ENCODE results near the gene CEP290.

The CEP290 gene

GRCh38 chr12:88063375-88063774, 78.5 kb downstream of the CEP290 start:
- H3K4me1 ChIP-seq (ENCODE audit: control insufficient read depth, insufficient read depth, low read length) = no peaks in the 10 kb centered on the region
- no peaks in the 10 kb centered on the region for H3K9me3 ChIP-seq (ENCODE audit: control insufficient read depth, insufficient read depth, low read depth, low read length)
- H3K27ac ChIP-seq (ENCODE audit: extremely low read depth, low read depth, low read length) = no peak overlapping the region
- ChIA-PET CTCF (no interaction called here), POLR2A (no interaction called here)
- peaks cover 25 to 27% of the 10 kb centered on the region in 2 experiments for H3K36me3 ChIP-seq (ENCODE audit: control insufficient read depth in 2 of 2, insufficient read depth in 1 of 2, low read length in 2 of 2)
- no peak overlapping the region for H3K4me3 ChIP-seq (ENCODE audit: low read depth, low read length)
- TF ChIP-seq HOXC10 (CRISPR knock-in tag; IDR thresholded peaks at IDR 0.05) (no peak), ZFP69B (tag by site-specific recombination; IDR thresholded peaks at IDR 0.05) (no peak), ZNF521 (tag by site-specific recombination; IDR thresholded peaks at IDR 0.05) (no peak), KLF1 (tag by site-specific recombination; IDR thresholded peaks at IDR 0.05) (no peak), ZSCAN23 (tag by site-specific recombination; IDR thresholded peaks at IDR 0.05) (no peak), ZNF202 (tag by site-specific recombination; IDR thresholded peaks at IDR 0.05; ENCODE audit: borderline replicate concordance) (no peak), ZNF510 (tag by site-specific recombination; IDR thresholded peaks at IDR 0.05; ENCODE audit: insufficient replicate concordance) (no peak), ZNF830 (tag by site-specific recombination; IDR thresholded peaks at IDR 0.05; ENCODE audit: low read depth) (no peak)

GRCh38 chr12:88062474-88062873, 79.4 kb downstream of the CEP290 start:
- H3K4me1 ChIP-seq (ENCODE audit: control insufficient read depth, insufficient read depth, low read length) = no peaks in the 10 kb centered on the region
- no peaks in the 10 kb centered on the region for H3K9me3 ChIP-seq (ENCODE audit: control insufficient read depth, insufficient read depth, low read depth, low read length)
- H3K36me3 ChIP-seq (ENCODE audit: control insufficient read depth in 2 of 2, insufficient read depth in 1 of 2, low read length in 2 of 2) = peaks cover 24 to 31% of the 10 kb centered on the region in 2 experiments; a peak in 2 of 3 replicates
- ChIA-PET POLR2A (no interaction called here), CTCF (no interaction called here)
- H3K27ac ChIP-seq (ENCODE audit: extremely low read depth, low read depth, low read length) = no peak overlapping the region
- H3K4me3 ChIP-seq (ENCODE audit: low read depth, low read length) = no peak overlapping the region
- TF ChIP-seq BCL11A (tag by site-specific recombination; IDR thresholded peaks at IDR 0.05; ENCODE audit: low read depth) (no peak), ZNF747 (tag by site-specific recombination; IDR thresholded peaks at IDR 0.05) (no peak), ZBTB26 (tag by site-specific recombination; optimal IDR thresholded peaks at IDR 0.05) (no peak), ZNF629 (tag by site-specific recombination; IDR thresholded peaks at IDR 0.05) (no peak), ZFP3 (tag by site-specific recombination; IDR thresholded peaks at IDR 0.05; ENCODE audit: low read depth) (no peak), ZBTB11 (tag by site-specific recombination; conservative IDR thresholded peaks at IDR 0.05; ENCODE audit: low read depth) (no peak), KLF7 (tag by site-specific recombination; IDR thresholded peaks at IDR 0.05; ENCODE audit: borderline replicate concordance) (no peak), ZNF529 (tag by site-specific recombination; IDR thresholded peaks at IDR 0.05; ENCODE audit: insufficient replicate concordance) (no peak), ZNF214 (tag by site-specific recombination; IDR thresholded peaks at IDR 0.05; ENCODE audit: borderline replicate concordance) (no peak), HOXD13 (CRISPR knock-in tag; IDR thresholded peaks at IDR 0.05; ENCODE audit: borderline replicate concordance) (no peak), SP3 (tag by site-specific recombination; IDR thresholded peaks at IDR 0.05) (no peak), ZNF239 (tag by site-specific recombination; IDR thresholded peaks at IDR 0.05) (no peak)

Measured in HEK293 (cell line).